ENCODE results near the gene PLA2G12B. TPM values are rescaled to one million over a fixed set of nuclear protein-coding genes. Genes with fewer than 3 reads are reported as not detected.

The PLA2G12B gene
- total RNA-seq, 4 donors from 2014 or later, result not detected

DNA sequence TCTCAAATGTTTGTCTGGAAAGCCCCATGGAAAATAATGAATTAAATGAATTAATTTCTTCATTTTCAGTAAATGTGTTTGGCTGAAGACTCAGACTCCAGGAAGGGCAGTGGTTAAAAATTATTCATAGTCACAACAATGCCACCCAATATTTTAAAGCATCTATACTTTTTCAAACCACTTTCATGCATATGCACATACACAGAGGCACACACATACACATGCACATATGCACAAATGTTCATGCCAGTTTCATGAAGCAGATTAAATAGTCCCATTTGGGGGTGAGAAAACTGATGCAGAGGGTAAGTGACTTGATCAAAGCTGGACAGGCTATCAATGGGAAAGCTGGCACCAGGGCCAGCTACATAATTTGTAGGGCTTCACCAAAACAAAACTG, 1.4 kb upstream of the PLA2G12B start:
- DNase-seq (ENCODE audit: low spot score in 2 of 2), result no peak

DNA sequence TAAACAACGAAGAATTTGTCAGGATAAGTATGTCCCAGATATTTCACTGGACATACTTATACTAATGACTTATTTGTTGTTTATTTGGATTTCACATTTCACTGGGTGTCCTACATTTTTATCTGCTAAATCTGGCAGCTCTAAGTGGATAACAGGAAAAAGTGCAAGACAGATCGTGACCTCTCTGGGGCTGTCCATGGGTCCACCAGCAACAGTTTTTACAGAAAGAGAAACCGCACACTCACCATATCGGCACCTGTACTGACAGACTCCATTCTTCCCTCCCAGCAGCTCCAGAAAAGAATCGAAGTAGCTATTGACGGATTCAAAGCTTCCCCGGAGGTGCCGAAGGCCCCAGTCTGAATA, 393 bp downstream of the PLA2G12B start:
- WGBS, 2 donors, result 66 to 71% methylated on average over 8 of the region's 8 CpGs

More for the DNA sequence above, 1.4 kb upstream of the PLA2G12B start:
- Histone ChIP-seq H3K27ac (no peak overlapping the region), H3K4me3 (no peak overlapping the region), H3K27me3 (no peaks in the 10 kb centered on the region), H3K36me3 (no peaks in the 10 kb centered on the region), H3K9me3 (no peaks in the 10 kb centered on the region), H3K4me1 (no peaks in the 10 kb centered on the region)
- TF ChIP-seq, protein P1, sequence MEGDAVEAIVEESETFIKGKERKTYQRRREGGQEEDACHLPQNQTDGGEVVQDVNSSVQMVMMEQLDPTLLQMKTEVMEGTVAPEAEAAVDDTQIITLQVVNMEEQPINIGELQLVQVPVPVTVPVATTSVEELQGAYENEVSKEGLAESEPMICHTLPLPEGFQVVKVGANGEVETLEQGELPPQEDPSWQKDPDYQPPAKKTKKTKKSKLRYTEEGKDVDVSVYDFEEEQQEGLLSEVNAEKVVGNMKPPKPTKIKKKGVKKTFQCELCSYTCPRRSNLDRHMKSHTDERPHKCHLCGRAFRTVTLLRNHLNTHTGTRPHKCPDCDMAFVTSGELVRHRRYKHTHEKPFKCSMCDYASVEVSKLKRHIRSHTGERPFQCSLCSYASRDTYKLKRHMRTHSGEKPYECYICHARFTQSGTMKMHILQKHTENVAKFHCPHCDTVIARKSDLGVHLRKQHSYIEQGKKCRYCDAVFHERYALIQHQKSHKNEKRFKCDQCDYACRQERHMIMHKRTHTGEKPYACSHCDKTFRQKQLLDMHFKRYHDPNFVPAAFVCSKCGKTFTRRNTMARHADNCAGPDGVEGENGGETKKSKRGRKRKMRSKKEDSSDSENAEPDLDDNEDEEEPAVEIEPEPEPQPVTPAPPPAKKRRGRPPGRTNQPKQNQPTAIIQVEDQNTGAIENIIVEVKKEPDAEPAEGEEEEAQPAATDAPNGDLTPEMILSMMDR (IDR thresholded peaks at IDR 0.05), result no peak
- TF ChIP-seq POLR2A (IDR thresholded peaks at IDR 0.05) (no peak), EP300 (IDR thresholded peaks at IDR 0.05) (no peak)

DNA sequence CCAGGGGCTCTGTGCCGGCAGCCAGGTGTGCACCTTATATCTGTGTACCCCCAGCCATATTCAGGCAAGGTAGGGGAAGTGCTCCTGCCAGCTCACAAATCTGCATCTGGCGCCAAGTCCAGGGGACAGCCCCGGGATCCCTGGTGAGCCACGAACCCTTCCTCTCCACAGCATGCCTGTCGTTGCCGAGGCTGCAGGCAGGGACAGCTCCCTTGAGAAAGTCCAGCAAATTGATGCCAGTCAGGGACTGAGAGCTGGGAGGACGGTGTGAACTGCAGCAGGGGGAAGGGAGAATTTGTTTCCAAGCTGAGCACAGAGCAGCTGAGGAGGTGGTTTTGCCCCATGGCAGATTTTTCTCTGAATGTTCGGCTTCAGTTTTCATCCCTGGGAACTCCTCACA, 919 bp downstream of the PLA2G12B start:
- no peaks in the 10 kb centered on the region for H3K9me3 ChIP-seq
- H3K4me3 ChIP-seq, result peak overlapping the region in 1 of 4 donors; percentile 13
- no peaks in the 10 kb centered on the region for H3K36me3 ChIP-seq
- DNase-seq (ENCODE audit: low spot score in 2 of 2), result no peak
- TF ChIP-seq POLR2A (IDR thresholded peaks at IDR 0.05) (no peak), EP300 (IDR thresholded peaks at IDR 0.05) (no peak)
- TF ChIP-seq, protein P1 (IDR thresholded peaks at IDR 0.05), result no peak
- no peaks in the 10 kb centered on the region for H3K4me1 ChIP-seq
- 39 to 42% methylated on average over 7 to 8 of the region's 8 CpGs for WGBS, 2 donors
- no peaks in the 10 kb centered on the region for H3K27me3 ChIP-seq
- peak overlapping the region in 1 of 4 donors; percentile 68 for H3K27ac ChIP-seq

More for the DNA sequence above, 393 bp downstream of the PLA2G12B start:
- Histone ChIP-seq H3K27me3 (no peaks in the 10 kb centered on the region), H3K4me3 (peak overlapping the region in 1 of 4 donors; percentile 18), H3K36me3 (no peaks in the 10 kb centered on the region), H3K9me3 (no peaks in the 10 kb centered on the region), H3K27ac (peak overlapping the region in 1 of 4 donors; percentile 68), H3K4me1 (no peaks in the 10 kb centered on the region)
- DNase-seq (ENCODE audit: low spot score in 2 of 2), result no peak
- TF ChIP-seq POLR2A (IDR thresholded peaks at IDR 0.05) (no peak), EP300 (IDR thresholded peaks at IDR 0.05) (no peak)

DNA sequence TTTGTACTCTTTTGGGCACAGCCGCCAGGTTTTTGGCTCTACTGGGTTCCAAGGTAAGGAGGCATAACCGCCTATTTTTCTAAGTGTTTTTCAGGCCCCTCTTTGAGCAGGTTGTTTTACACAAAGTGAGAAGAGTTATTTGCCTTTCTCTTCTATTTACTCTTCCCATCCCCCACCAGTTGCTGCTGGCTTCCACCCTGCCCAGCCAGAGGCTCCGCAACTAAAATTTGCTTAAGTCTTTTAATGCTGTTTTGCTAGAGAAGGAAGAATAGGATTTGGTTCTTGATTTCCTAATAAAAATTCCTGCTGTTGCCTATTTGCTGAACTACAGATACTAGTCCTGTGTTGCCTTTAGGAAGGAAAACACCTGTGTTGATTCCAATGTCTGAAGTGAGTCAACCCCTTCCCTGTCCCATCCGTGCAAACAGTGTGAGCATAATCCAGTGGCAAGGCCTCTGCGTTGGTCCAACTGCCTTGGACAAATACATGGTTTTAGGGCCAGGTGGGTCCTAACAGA, 1.9 kb downstream of the PLA2G12B start:
- TF ChIP-seq POLR2A (IDR thresholded peaks at IDR 0.05) (no peak), EP300 (IDR thresholded peaks at IDR 0.05) (no peak)
- TF ChIP-seq, protein P1 (IDR thresholded peaks at IDR 0.05), result no peak
- no peak for DNase-seq (ENCODE audit: low spot score in 2 of 2)
- no peaks in the 10 kb centered on the region for H3K4me1 ChIP-seq
- no peaks in the 10 kb centered on the region for H3K36me3 ChIP-seq
- H3K27ac ChIP-seq, result no peak overlapping the region
- WGBS, 2 donors, result 70 to 76% methylated on average over 5 of the region's 5 CpGs
- H3K27me3 ChIP-seq, result no peaks in the 10 kb centered on the region
- H3K4me3 ChIP-seq, result no peak overlapping the region
- no peaks in the 10 kb centered on the region for H3K9me3 ChIP-seq

DNA sequence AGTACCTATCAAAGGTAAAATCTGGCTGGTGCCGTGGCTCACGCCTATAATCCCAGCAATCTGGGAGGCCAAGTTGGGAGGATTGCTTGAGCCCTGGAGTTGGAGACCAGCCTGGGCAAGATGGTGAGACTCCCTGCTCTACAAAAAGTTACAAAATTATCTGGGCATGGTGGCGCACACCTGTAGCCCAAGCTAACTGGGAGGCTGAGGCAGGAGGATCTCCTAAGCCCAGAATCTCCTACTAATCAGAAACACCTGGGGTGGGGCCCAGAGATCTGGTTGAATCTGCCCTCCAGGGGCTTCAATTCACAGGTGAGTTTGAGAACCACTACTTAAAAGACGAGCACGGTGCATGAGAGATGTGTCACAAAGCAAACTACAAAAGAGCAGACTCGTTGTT, 2.4 kb downstream of the PLA2G12B start:
- Histone ChIP-seq H3K4me1 (no peaks in the 10 kb centered on the region), H3K9me3 (no peaks in the 10 kb centered on the region), H3K36me3 (no peaks in the 10 kb centered on the region), H3K27ac (no peak overlapping the region), H3K4me3 (no peak overlapping the region), H3K27me3 (no peaks in the 10 kb centered on the region)
- TF ChIP-seq EP300 (IDR thresholded peaks at IDR 0.05) (no peak), POLR2A (IDR thresholded peaks at IDR 0.05) (no peak)
- TF ChIP-seq, protein P1 (IDR thresholded peaks at IDR 0.05), result no peak
- no peak for DNase-seq (ENCODE audit: low spot score in 2 of 2)
- 91% methylated on average over 6 of the region's 6 CpGs for WGBS, 2 donors

DNA sequence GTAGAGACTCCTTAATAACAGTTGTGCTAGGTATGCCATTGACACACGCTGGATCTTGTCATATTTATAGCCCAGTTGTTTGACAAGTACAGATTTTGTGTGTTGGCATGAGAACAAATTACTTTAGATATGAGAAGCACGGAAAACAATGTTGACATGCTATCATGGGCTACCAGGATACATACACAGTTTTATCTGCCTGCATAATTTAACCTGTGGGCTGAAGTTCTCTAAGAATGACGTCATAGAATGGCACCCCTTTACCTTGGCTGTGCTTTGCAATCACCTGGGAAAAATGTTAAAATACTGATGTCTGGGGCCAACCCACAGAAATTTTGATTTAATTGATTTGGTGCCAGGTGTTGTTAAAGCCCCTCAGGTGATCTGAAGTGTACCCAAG, 2.8 kb downstream of the PLA2G12B start:
- H3K27ac ChIP-seq, result no peak overlapping the region
- no peaks in the 10 kb centered on the region for H3K4me1 ChIP-seq
- no peaks in the 10 kb centered on the region for H3K27me3 ChIP-seq
- no peaks in the 10 kb centered on the region for H3K9me3 ChIP-seq
- whole genome bisulfite sequencing, 2 donors, result 73 to 87% methylated on average over 3 of the region's 3 CpGs
- no peaks in the 10 kb centered on the region for H3K36me3 ChIP-seq
- no peak for DNase-seq (ENCODE audit: low spot score in 2 of 2)
- H3K4me3 ChIP-seq, result no peak overlapping the region
- TF ChIP-seq EP300 (IDR thresholded peaks at IDR 0.05) (no peak), POLR2A (IDR thresholded peaks at IDR 0.05) (no peak)
- TF ChIP-seq, protein P1 (IDR thresholded peaks at IDR 0.05), result no peak
